ENCODE results near the gene NRIP1.

NRIP1 gene

DNA sequence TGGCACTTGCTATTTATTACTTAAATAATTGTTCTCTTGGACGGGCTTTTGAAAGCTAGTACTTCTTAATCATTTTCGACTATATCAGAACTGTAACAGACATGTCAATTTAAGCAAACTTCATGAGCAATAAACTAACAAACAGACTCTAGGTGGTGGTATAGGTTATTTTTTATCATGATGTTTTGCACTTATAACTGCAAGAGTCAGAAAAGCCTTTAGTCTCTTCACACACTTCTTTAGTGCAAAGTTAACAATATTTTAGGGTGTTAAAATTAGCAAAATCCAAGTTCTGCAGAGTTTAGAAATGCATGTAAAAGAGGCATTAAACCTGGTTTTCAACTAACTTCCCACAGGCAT is 2.2 kb downstream of the NRIP1 start:
- no peak for DNase-seq (ENCODE audit: low read depth)
- TF ChIP-seq, protein P1, sequence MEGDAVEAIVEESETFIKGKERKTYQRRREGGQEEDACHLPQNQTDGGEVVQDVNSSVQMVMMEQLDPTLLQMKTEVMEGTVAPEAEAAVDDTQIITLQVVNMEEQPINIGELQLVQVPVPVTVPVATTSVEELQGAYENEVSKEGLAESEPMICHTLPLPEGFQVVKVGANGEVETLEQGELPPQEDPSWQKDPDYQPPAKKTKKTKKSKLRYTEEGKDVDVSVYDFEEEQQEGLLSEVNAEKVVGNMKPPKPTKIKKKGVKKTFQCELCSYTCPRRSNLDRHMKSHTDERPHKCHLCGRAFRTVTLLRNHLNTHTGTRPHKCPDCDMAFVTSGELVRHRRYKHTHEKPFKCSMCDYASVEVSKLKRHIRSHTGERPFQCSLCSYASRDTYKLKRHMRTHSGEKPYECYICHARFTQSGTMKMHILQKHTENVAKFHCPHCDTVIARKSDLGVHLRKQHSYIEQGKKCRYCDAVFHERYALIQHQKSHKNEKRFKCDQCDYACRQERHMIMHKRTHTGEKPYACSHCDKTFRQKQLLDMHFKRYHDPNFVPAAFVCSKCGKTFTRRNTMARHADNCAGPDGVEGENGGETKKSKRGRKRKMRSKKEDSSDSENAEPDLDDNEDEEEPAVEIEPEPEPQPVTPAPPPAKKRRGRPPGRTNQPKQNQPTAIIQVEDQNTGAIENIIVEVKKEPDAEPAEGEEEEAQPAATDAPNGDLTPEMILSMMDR (IDR thresholded peaks at IDR 0.05; ENCODE audit: control insufficient read depth, insufficient read depth, low read depth, low read length, missing control alignments): no peak
- H3K4me3 ChIP-seq (ENCODE audit: control insufficient read depth, low read depth, low read length): peak overlapping the region; percentile 73

DNA sequence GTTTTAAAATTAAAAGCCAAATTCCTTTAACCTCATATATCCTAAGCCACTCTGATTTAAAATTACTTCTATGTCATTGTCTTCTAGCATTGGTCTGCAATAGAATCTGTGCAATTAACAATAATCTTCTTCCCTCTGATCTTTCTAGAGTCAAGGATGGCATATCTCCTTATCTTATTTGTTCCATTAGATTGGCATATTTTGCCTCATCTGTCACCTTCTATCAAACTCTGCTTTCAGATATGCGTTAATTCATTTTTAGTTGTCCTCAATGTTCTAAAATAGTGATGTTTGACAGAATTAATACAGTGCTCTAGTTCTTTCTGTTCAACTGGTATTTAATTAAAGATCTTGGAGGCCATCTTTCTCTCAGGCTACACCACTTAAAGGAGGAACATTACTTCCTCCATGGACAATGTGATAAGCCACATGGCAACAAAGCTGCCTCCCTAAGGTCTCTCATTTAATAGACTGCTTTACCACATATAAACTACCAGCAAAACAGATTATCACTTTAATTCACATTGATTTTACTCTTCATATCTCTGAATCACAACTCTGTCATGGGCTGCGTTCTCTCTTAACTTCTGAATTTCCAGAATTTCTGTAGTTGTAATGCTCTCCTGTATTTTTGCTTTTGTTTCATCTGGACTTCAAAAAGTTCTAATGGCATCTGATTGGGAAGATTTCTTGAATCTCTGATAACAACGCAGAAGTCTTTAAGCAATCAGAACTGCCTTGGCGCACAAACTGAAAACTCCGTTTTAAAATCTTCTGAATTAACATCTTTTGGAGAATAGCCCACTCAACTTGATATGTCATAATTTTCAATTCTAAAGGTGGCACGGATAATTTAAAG is 2.8 kb downstream of the NRIP1 start:
- H3K4me3 ChIP-seq (ENCODE audit: control insufficient read depth, low read depth, low read length): no peak overlapping the region; the same call in 1 of the 2 replicates
- TF ChIP-seq, protein P1 (IDR thresholded peaks at IDR 0.05; ENCODE audit: control insufficient read depth, insufficient read depth, low read depth, low read length, missing control alignments): no peak
- no peak for DNase-seq (ENCODE audit: low read depth)

DNA sequence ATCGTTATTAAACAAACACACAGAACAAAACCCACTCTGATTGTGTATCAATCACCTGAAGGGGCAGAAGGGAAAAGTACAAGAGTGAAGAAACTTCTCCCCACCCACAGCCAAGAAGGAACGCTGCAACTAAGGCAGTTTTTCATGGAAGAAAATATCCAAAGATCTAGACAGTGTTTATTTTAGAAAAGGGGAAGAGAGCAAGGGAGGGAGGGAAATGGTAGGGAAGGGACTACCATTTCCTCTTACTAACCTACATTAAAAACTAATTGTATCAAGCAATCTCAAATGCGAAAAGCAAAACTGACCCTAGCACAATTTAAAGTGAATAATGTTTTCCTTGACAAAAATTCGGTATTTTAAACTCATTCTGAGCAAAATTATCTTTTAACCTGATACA is 3.5 kb downstream of the NRIP1 start:
- H3K4me3 ChIP-seq (ENCODE audit: control insufficient read depth, low read depth, low read length): no peak overlapping the region
- TF ChIP-seq, protein P1 (IDR thresholded peaks at IDR 0.05; ENCODE audit: control insufficient read depth, insufficient read depth, low read depth, low read length, missing control alignments): no peak
- no peak for DNase-seq (ENCODE audit: low read depth)

DNA sequence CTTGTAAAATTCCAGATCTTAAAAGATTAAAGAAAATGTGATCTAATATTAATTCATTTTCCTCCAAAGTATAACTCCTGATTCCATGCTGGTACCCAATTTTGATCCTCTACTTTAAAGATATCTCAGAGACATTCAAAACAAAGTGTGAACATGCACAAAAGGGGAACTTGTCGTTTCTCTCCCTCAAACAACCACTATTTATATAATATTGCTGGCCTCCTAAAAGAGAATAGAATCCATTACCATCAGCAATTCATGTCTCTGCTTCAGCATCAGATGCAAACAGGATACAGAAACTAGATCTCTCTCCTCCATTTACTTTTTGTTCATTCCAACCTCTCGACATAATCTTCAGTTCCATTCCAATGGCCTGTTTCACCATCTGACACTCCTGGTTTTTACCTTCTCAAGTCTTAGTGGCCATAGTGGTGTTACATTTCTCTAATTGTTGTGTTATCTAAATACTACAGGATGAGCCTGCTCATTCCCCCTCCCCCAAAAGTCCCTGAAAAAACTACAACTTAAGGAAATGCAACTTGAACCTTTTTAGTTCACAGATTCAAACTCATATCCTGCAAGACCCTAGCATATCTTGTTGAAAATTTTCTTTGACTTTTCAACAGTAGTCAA is 4.1 kb downstream of the NRIP1 start:
- H3K4me3 ChIP-seq (ENCODE audit: control insufficient read depth, low read depth, low read length): no peak overlapping the region
- no peak for DNase-seq (ENCODE audit: low read depth)
- TF ChIP-seq, protein P1 (IDR thresholded peaks at IDR 0.05; ENCODE audit: control insufficient read depth, insufficient read depth, low read depth, low read length, missing control alignments): no peak

DNA sequence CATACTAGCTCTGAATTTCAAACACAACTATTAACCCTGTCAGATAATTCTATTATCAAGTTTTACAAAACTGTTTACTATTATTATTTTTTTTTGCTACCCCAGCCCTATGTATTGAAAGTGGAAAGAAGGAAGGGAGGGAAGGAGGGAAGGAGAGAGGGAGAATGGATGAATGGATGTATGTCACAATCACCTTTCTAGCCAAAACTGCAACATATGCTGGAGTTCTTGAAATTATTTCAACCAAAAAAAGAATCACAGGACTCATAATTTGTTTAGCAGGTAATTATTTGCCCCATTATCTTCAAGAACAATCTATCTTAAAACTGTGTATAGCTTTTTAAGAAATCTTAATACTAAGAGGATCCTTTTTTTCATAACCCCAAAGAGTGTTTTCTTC is 5.4 kb downstream of the NRIP1 start:
- DNase-seq (ENCODE audit: low read depth): no peak
- TF ChIP-seq, protein P1 (IDR thresholded peaks at IDR 0.05; ENCODE audit: control insufficient read depth, insufficient read depth, low read depth, low read length, missing control alignments): no peak
- no peak overlapping the region for H3K4me3 ChIP-seq (ENCODE audit: control insufficient read depth, low read depth, low read length)

DNA sequence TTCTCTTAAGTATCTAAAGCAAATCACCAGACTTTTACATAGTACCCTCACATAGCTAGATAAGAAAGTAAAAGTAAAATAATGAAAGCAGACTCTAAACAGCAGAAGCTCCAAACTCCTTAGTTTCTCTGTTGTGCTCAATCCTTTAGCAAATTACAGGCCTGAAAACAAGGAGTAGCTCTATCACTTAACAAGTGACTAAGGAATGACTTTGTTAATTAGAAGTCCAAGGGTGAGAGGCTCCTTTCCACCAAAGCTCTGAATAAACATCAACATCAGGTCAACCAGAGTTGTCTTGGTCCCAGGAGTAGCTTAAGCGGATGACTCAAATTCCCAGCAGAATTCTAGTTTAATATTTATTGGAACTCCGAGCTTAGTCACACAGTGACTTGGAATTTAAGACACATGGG is 5.9 kb downstream of the NRIP1 start:
- no peak for DNase-seq (ENCODE audit: low read depth)
- H3K4me3 ChIP-seq (ENCODE audit: control insufficient read depth, low read depth, low read length): no peak overlapping the region
- TF ChIP-seq, protein P1 (IDR thresholded peaks at IDR 0.05; ENCODE audit: control insufficient read depth, insufficient read depth, low read depth, low read length, missing control alignments): no peak
